ENCODE results near the gene NID1.
"Not testable (repeated sequence)": the region's sequence is repeated elsewhere in the genome, so short reads cannot be mapped to it uniquely, and the experiment has no call there.

NID1 gene

GRCh38 chr1:235941876-235942624, 122.8 kb downstream of the NID1 start:
- no peak for DNase-seq (ENCODE audit: low read depth in 1 of 2, low spot score in 1 of 2)

- DNase-seq (ENCODE audit: low read depth in 1 of 2, low spot score in 1 of 2), result no peak
Observed at GRCh38 chr1:235940285-235940684, 124.6 kb downstream of the NID1 start.

GRCh38 chr1:235939480-235939775, 125.5 kb downstream of the NID1 start:
- DNase-seq (ENCODE audit: low read depth in 1 of 2, low spot score in 1 of 2), result no peak

GRCh38 chr1:235938709-235939479, 126.0 kb downstream of the NID1 start:
- no peak for DNase-seq (ENCODE audit: low read depth in 1 of 2, low spot score in 1 of 2)

GRCh38 chr1:235937123-235937522, 127.8 kb downstream of the NID1 start:
- DNase-seq (ENCODE audit: low read depth in 1 of 2, low spot score in 1 of 2), result no peak

- no peak for DNase-seq (ENCODE audit: low read depth in 1 of 2, low spot score in 1 of 2)
Observed at GRCh38 chr1:235935235-235936225, 129.4 kb downstream of the NID1 start.

- no peak for DNase-seq (ENCODE audit: low read depth in 1 of 2, low spot score in 1 of 2)
Observed at GRCh38 chr1:235933766-235934116, 131.1 kb downstream of the NID1 start.

GRCh38 chr1:235933017-235933765, 131.7 kb downstream of the NID1 start:
- no peak for DNase-seq (ENCODE audit: low read depth in 1 of 2, low spot score in 1 of 2)

- DNase-seq (ENCODE audit: low read depth in 1 of 2, low spot score in 1 of 2), result no peak
Observed at GRCh38 chr1:235932090-235932510, 132.8 kb downstream of the NID1 start.

- no peak for DNase-seq (ENCODE audit: low read depth in 1 of 2, low spot score in 1 of 2)
Observed at GRCh38 chr1:235931171-235931738, 133.6 kb downstream of the NID1 start.

GRCh38 chr1:235930543-235930942, 134.3 kb downstream of the NID1 start:
- no peak for DNase-seq (ENCODE audit: low read depth in 1 of 2, low spot score in 1 of 2)

GRCh38 chr1:235929216-235929615, 135.7 kb downstream of the NID1 start:
- DNase-seq (ENCODE audit: low read depth in 1 of 2, low spot score in 1 of 2), result no peak

GRCh38 chr1:235928197-235928596, 136.7 kb downstream of the NID1 start:
- DNase-seq (ENCODE audit: low read depth in 1 of 2, low spot score in 1 of 2), result no peak

- DNase-seq (ENCODE audit: low read depth in 1 of 2, low spot score in 1 of 2), result not testable (repeated sequence)
Observed at GRCh38 chr1:235927551-235927950, 137.3 kb downstream of the NID1 start.
